ENCODE measurements around the gene TBC1D2B.
"Not testable (repeated sequence)": the region's sequence is repeated elsewhere in the genome, so short reads cannot be mapped to it uniquely, and the experiment has no call there.

TBC1D2B gene

GRCh38 chr15:77991658-77992201 lies 85.8 kb downstream of the TBC1D2B start:
- H3K36me3 ChIP-seq (ENCODE audit: control insufficient read depth in 2 of 2, insufficient read depth in 1 of 2, low read length in 2 of 2); POLR2A ChIA-PET; H3K4me3 ChIP-seq (ENCODE audit: low read depth, low read length); H3K9me3 ChIP-seq (ENCODE audit: control insufficient read depth, insufficient read depth, low read depth, low read length); H3K4me1 ChIP-seq (ENCODE audit: control insufficient read depth, insufficient read depth, low read length); H3K27ac ChIP-seq (ENCODE audit: extremely low read depth, low read depth, low read length): not testable (repeated sequence)
- CTCF ChIA-PET = interaction anchor here (0.9 kb wide), 2 partner anchors 32 to 204 kb away, joined by 4 read pairs; no protein-coding TSS in a partner anchor
- TF ChIP-seq, protein P1, sequence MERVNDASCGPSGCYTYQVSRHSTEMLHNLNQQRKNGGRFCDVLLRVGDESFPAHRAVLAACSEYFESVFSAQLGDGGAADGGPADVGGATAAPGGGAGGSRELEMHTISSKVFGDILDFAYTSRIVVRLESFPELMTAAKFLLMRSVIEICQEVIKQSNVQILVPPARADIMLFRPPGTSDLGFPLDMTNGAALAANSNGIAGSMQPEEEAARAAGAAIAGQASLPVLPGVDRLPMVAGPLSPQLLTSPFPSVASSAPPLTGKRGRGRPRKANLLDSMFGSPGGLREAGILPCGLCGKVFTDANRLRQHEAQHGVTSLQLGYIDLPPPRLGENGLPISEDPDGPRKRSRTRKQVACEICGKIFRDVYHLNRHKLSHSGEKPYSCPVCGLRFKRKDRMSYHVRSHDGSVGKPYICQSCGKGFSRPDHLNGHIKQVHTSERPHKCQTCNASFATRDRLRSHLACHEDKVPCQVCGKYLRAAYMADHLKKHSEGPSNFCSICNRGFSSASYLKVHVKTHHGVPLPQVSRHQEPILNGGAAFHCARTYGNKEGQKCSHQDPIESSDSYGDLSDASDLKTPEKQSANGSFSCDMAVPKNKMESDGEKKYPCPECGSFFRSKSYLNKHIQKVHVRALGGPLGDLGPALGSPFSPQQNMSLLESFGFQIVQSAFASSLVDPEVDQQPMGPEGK (tag by site-specific recombination; IDR thresholded peaks at IDR 0.05) = 0 out of 2 replicates have a peak, but pooled peaks have one; percentile 20

GRCh38 chr15:77991029-77991406 lies 86.5 kb downstream of the TBC1D2B start:
- Histone ChIP-seq H3K36me3 (ENCODE audit: control insufficient read depth in 2 of 2, insufficient read depth in 1 of 2, low read length in 2 of 2) (no peaks in the 10 kb centered on the region), H3K4me1 (ENCODE audit: control insufficient read depth, insufficient read depth, low read length) (no peaks in the 10 kb centered on the region), H3K9me3 (ENCODE audit: control insufficient read depth, insufficient read depth, low read depth, low read length) (no peaks in the 10 kb centered on the region), H3K27ac (ENCODE audit: extremely low read depth, low read depth, low read length) (no peak overlapping the region), H3K4me3 (ENCODE audit: low read depth, low read length) (no peak overlapping the region)
- ChIA-PET POLR2A (no interaction called here), CTCF (interaction anchor here (1.1 kb wide), 1 partner anchor 9 kb away, joined by 4 read pairs; no protein-coding TSS in a partner anchor)
- no peak for TF ChIP-seq ZNF239 (tag by site-specific recombination; IDR thresholded peaks at IDR 0.05)
- TF ChIP-seq HOXC10 (CRISPR knock-in tag; IDR thresholded peaks at IDR 0.05) = no peak
- peak; percentile 81 for TF ChIP-seq ZNF600 (tag by site-specific recombination; IDR thresholded peaks at IDR 0.05)

- TF ChIP-seq ZNF169 (tag by site-specific recombination; IDR thresholded peaks at IDR 0.05) = no peak
- TF ChIP-seq ZNF341 (tag by site-specific recombination; IDR thresholded peaks at IDR 0.05; ENCODE audit: low read depth) = no peak
- no peaks in the 10 kb centered on the region for H3K4me1 ChIP-seq (ENCODE audit: control insufficient read depth, insufficient read depth, low read length)
- H3K27ac ChIP-seq (ENCODE audit: extremely low read depth, low read depth, low read length) = 0 out of 2 replicates have a peak overlapping the region, but pooled peaks have one; percentile 24
- no peak overlapping the region for H3K4me3 ChIP-seq (ENCODE audit: low read depth, low read length)
- H3K36me3 ChIP-seq (ENCODE audit: control insufficient read depth in 2 of 2, insufficient read depth in 1 of 2, low read length in 2 of 2) = no peaks in the 10 kb centered on the region
- POLR2A ChIA-PET = no interaction called here
- CTCF ChIA-PET = interaction anchor here (1.1 kb wide), 1 partner anchor 10 kb away, joined by 4 read pairs; no protein-coding TSS in a partner anchor
- H3K9me3 ChIP-seq (ENCODE audit: control insufficient read depth, insufficient read depth, low read depth, low read length) = no peaks in the 10 kb centered on the region
Measured at GRCh38 chr15:77989296-77990143, 88.0 kb downstream of the TBC1D2B start.

DNA sequence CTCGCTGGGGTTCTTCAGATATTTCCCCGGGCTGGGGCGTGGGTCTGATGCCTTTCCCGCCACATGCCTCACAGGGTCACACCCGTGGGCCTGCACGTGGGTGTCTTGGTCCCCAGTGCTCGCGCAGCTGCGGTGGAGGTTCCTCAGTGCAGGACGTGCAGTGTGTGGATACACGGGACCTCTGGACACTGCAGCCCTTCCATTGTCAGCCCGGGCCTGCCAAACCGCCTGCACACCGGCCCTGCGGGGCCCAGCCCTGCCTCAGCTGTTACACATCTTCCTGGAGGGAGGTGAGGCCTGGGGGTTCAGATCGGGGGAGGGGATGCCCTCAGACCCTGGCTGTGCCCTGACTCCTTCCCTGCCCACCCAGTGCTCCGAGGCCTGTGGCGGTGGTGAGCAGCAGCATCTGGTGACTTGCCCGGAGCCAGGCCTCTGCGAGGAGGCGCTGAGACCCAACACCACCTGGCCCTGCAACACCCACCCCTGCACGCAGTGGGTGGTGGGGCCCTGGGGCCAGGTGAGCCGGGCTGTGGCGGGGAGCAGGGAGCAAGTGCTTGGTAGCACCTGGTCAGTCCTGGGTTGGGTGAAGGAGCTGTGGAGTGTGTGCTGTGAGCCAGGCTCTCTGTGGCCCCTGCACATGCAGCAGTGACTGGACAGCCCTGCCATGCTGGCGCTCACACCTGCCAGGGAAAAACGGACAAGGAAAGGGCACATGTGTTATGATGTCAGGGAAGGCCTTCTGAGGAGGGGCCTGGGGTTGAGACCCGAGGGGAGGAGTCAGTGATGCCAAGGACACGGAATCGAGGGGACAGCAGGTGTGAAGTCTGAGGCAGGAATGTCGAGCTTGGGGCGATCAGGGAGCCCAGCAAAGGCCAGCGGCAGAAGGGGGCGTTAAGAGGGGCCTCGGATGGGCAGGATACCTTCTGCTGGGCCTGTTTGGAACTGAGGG lies 88.9 kb downstream of the TBC1D2B start:
- H3K27ac ChIP-seq (ENCODE audit: extremely low read depth, low read depth, low read length) = 0 out of 2 replicates have a peak overlapping the region, but pooled peaks have one; percentile 24
- no peaks in the 10 kb centered on the region for H3K36me3 ChIP-seq (ENCODE audit: control insufficient read depth in 2 of 2, insufficient read depth in 1 of 2, low read length in 2 of 2)
- H3K4me3 ChIP-seq (ENCODE audit: low read depth, low read length) = no peak overlapping the region
- TF ChIP-seq ZNF549 (tag by site-specific recombination; IDR thresholded peaks at IDR 0.05) = no peak
- TF ChIP-seq BCL11B (tag by site-specific recombination; IDR thresholded peaks at IDR 0.05; ENCODE audit: low read depth) = no peak
- no peak for TF ChIP-seq WT1 (tag by site-specific recombination; IDR thresholded peaks at IDR 0.05)
- TF ChIP-seq ZBTB20 (tag by site-specific recombination; IDR thresholded peaks at IDR 0.05) = no peak
- 0 out of 2 replicates have a peak, but pooled peaks have one; percentile 28 for TF ChIP-seq ZFHX2 (tag by site-specific recombination; conservative IDR thresholded peaks at IDR 0.05)
- no peak for TF ChIP-seq ZNF785 (tag by site-specific recombination; IDR thresholded peaks at IDR 0.05)
- no peak for TF ChIP-seq ZNF704 (tag by site-specific recombination; IDR thresholded peaks at IDR 0.05)
- no peaks in the 10 kb centered on the region for H3K4me1 ChIP-seq (ENCODE audit: control insufficient read depth, insufficient read depth, low read length)
- no peaks in the 10 kb centered on the region for H3K9me3 ChIP-seq (ENCODE audit: control insufficient read depth, insufficient read depth, low read depth, low read length)
- ChIA-PET POLR2A (no interaction called here), CTCF (no interaction called here)

DNA sequence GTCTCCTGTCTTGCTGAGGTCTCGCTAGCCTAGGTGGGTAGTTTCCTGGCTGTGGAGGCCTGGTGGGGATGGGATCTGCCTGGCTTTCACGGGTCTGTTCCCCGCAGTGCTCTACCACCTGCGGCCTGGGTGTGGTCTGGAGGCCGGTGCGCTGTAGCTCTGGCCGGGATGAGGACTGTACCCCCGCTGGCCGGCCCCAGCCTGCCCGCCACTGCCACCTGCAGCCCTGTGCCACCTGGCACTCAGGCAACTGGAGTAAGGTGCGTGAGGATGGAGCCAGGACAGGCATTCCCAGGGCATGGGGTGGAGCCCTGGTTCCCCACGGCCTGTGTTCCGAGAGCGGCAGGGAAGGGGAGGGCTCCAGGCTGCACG lies 89.8 kb downstream of the TBC1D2B start:
- H3K9me3 ChIP-seq (ENCODE audit: control insufficient read depth, insufficient read depth, low read depth, low read length); H3K4me3 ChIP-seq (ENCODE audit: low read depth, low read length); H3K36me3 ChIP-seq (ENCODE audit: control insufficient read depth in 2 of 2, insufficient read depth in 1 of 2, low read length in 2 of 2); H3K27ac ChIP-seq (ENCODE audit: extremely low read depth, low read depth, low read length); POLR2A ChIA-PET; H3K4me1 ChIP-seq (ENCODE audit: control insufficient read depth, insufficient read depth, low read length): not testable (repeated sequence)
- CTCF ChIA-PET = interaction anchor here (0.6 to 1.1 kb wide), 3 partner anchors 9 to 129 kb away, joined by 3 to 5 read pairs (median 4); no protein-coding TSS in a partner anchor

All from HEK293 (cell line).